H9 (cell line): Measurements from ENCODE around the gene EHD3. TPM values are rescaled to one million over a fixed set of nuclear protein-coding genes. Genes with fewer than 3 reads are reported as not detected.

ENCODE experiments used
- DNase-seq: peaks from one replicate; pipeline ENCODE4 v3.0.0-alpha.2; 2017
- H2AFZ ChIP-seq: one replicate; pipeline ENCODE4 v1.6.1; 2013; ENCODE audit warnings: mild to moderate bottlenecking, low read length, control low read depth, moderate library complexity
- H2AK5ac ChIP-seq: 2 replicates; pipeline ENCODE4 v1.6.1; 2013; ENCODE audit warnings: low read length, control low read depth, mixed read lengths; ENCODE audit not compliant: insufficient read length
- H2BK120ac ChIP-seq: one replicate; pipeline ENCODE4 v1.6.1; 2013; ENCODE audit warnings: low read depth, mild to moderate bottlenecking, low read length, control low read depth, inconsistent platforms; ENCODE audit not compliant: poor library complexity, severe bottlenecking
- H2BK12ac ChIP-seq: 2 replicates; pipeline ENCODE4 v1.6.1; 2013; ENCODE audit warnings: low read length, control low read depth, mixed read lengths, low read depth; ENCODE audit not compliant: insufficient read length
- H2BK15ac ChIP-seq: 2 replicates; pipeline ENCODE4 v1.6.1; 2013; ENCODE audit warnings: low read depth, low read length, control low read depth
- H2BK20ac ChIP-seq: one replicate; pipeline ENCODE4 v1.6.1; 2013; ENCODE audit warnings: low read depth, mild to moderate bottlenecking, low read length, control low read depth, inconsistent platforms; ENCODE audit not compliant: poor library complexity, severe bottlenecking
- H2BK5ac ChIP-seq: 2 replicates; pipeline ENCODE4 v1.6.1; 2013; ENCODE audit warnings: low read length, control low read depth, mixed read lengths; ENCODE audit not compliant: insufficient read length
- H3K14ac ChIP-seq: 2 replicates; pipeline ENCODE4 v1.6.1; 2013; ENCODE audit warnings: low read length, control low read depth; ENCODE audit not compliant: insufficient read depth
- H3K18ac ChIP-seq: 2 replicates; pipeline ENCODE4 v1.6.1; 2013; ENCODE audit warnings: low read depth, mild to moderate bottlenecking, mixed read lengths, low read length, control low read depth; ENCODE audit not compliant: insufficient read length
- H3K23ac ChIP-seq: 2 replicates; pipeline ENCODE4 v1.6.1; 2013; ENCODE audit warnings: low read length, control low read depth, mixed read lengths, low read depth; ENCODE audit not compliant: insufficient read length
- H3K23me2 ChIP-seq: 2 replicates; pipeline ENCODE4 v1.6.1; 2013; ENCODE audit warnings: low read depth, mild to moderate bottlenecking, mixed read lengths, low read length, control low read depth; ENCODE audit not compliant: insufficient read length, poor library complexity, severe bottlenecking
- H3K27ac ChIP-seq: 2 replicates; pipeline ENCODE4 v1.5.1; 2013; ENCODE audit warnings: low read length, control low read depth, mixed read lengths, low read depth; ENCODE audit not compliant: insufficient read length
- H3K27me3 ChIP-seq: 2 replicates; pipeline ENCODE4 v1.6.1; 2013; ENCODE audit warnings: low read length, control low read depth, inconsistent platforms; ENCODE audit not compliant: insufficient read depth
- H3K4ac ChIP-seq: 2 replicates; pipeline ENCODE4 v1.6.1; 2013; ENCODE audit warnings: low read depth, mild to moderate bottlenecking, control low read depth, inconsistent platforms, low read length, moderate library complexity
- H3K4me1 ChIP-seq: 2 replicates; pipeline ENCODE4 v1.6.1; 2013; ENCODE audit warnings: low read length, control low read depth, inconsistent platforms; ENCODE audit not compliant: insufficient read depth
- H3K4me2 ChIP-seq: 2 replicates; pipeline ENCODE4 v1.6.1; 2013; ENCODE audit warnings: low read length, control low read depth, mixed read lengths; ENCODE audit not compliant: insufficient read length, insufficient read depth
- H3K56ac ChIP-seq: 2 replicates; pipeline ENCODE4 v1.6.1; 2013; ENCODE audit warnings: low read depth, mild to moderate bottlenecking, mixed read lengths, low read length, control low read depth; ENCODE audit not compliant: insufficient read length
- H3K79me1 ChIP-seq: 2 replicates; pipeline ENCODE4 v1.6.1; 2013; ENCODE audit warnings: low read depth, mild to moderate bottlenecking, moderate library complexity, low read length, control low read depth, inconsistent platforms; ENCODE audit not compliant: insufficient read depth, poor library complexity, severe bottlenecking
- H3K79me2 ChIP-seq: 2 replicates; pipeline ENCODE4 v1.6.1; 2013; ENCODE audit warnings: low read length, control low read depth, inconsistent platforms; ENCODE audit not compliant: insufficient read depth
- H3K9ac ChIP-seq: 2 replicates; pipeline ENCODE4 v1.6.1; 2013; ENCODE audit warnings: low read length, control low read depth, mixed read lengths; ENCODE audit not compliant: insufficient read length; ENCODE audit errors: extremely low read depth
- H3K9me3 ChIP-seq: one replicate; pipeline ENCODE4 v1.6.1; 2013; ENCODE audit warnings: low read depth, low read length, inconsistent platforms; ENCODE audit not compliant: control insufficient read depth
- H3T11ph ChIP-seq: one replicate; pipeline ENCODE4 v1.6.1; 2013; ENCODE audit warnings: mild to moderate bottlenecking, low read length, control low read depth, inconsistent platforms
- H4K20me1 ChIP-seq: one replicate; pipeline ENCODE4 v1.6.1; 2013; ENCODE audit not compliant: control insufficient read depth, insufficient read length, insufficient read depth
- H4K5ac ChIP-seq: 2 replicates; pipeline ENCODE4 v1.6.1; 2013; ENCODE audit warnings: low read depth, mild to moderate bottlenecking, mixed read lengths, low read length, control low read depth; ENCODE audit not compliant: insufficient read length
- H4K8ac ChIP-seq: replicated peaks from 2 replicates; pipeline ENCODE4 v1.6.1; 2013; ENCODE audit warnings: low read length, control low read depth, mixed read lengths, low read depth; ENCODE audit not compliant: insufficient read length
- H4K91ac ChIP-seq: 2 replicates; pipeline ENCODE4 v1.6.1; 2013; ENCODE audit warnings: low read depth, mild to moderate bottlenecking, moderate library complexity, mixed read lengths, low read length, control low read depth; ENCODE audit not compliant: insufficient read length
- H3K27ac Mint-ChIP-seq, 3 experiments: 2 replicates in 2 of 3; 3 replicates in 1 of 3; pipeline ENCODE4 v1.8.0; 2020 to 2021; ENCODE audit warnings: mixed read lengths in 3 of 3, mild to moderate bottlenecking in 1 of 3, moderate library complexity in 1 of 3
- H3K27me3 Mint-ChIP-seq: 2 replicates; pipeline ENCODE4 v1.8.0; 2021; ENCODE audit warnings: low read depth, mild to moderate bottlenecking, moderate library complexity, mixed read lengths
- H3K36me3 Mint-ChIP-seq, 3 experiments: 2 replicates in 2 of 3; 3 replicates in 1 of 3; pipeline ENCODE4 v1.8.0; 2020 to 2021; ENCODE audit warnings: low read depth in 3 of 3, mixed read lengths in 3 of 3; ENCODE audit not compliant: insufficient read depth in 1 of 3
- H3K4me1 Mint-ChIP-seq, 2 experiments: 2 replicates each; pipeline ENCODE4 v1.8.0; 2020; ENCODE audit warnings: mixed read lengths in 2 of 2
- H3K4me3 Mint-ChIP-seq, 2 experiments: 2 replicates in 1 of 2; 3 replicates in 1 of 2; pipeline ENCODE4 v1.8.0; 2020 to 2021; ENCODE audit warnings: mild to moderate bottlenecking in 2 of 2, mixed read lengths in 2 of 2, moderate library complexity in 1 of 2
- H3K9me3 Mint-ChIP-seq, 2 experiments: 2 replicates in 1 of 2; 3 replicates in 1 of 2; pipeline ENCODE4 v1.8.0; 2020; ENCODE audit warnings: mild to moderate bottlenecking in 2 of 2, mixed read lengths in 2 of 2, moderate library complexity in 1 of 2
- CTCF ChIP-seq: fragments of 200-600 bp; sonication (generic); conservative IDR thresholded peaks from 3 replicates; pipeline ENCODE4 v1.8.0; 2021; ENCODE audit warnings: antibody characterized with exemption, mild to moderate bottlenecking
- WGBS: extraction: QIAGEN DNeasy Blood & Tissue Kit; methylation state at CpG from one replicate; pipeline ENCODE4 v1.1.7; 2013; ENCODE audit warnings: missing lambda C conversion rate, low lambda C conversion rate, mixed read lengths; ENCODE audit not compliant: insufficient read length; ENCODE audit errors: extremely low coverage; 5-methylcytosine and 5-hydroxymethylcytosine counted together
- total RNA-seq: library from RNA; stranded (reverse); gene quantifications from 2 replicates; pipeline ENCODE4 v1.2.1, GENCODE V29; 2021

Gene EHD3
- total RNA-seq, 1 experiment from 2014 or later, result 8.3 TPM

- Histone ChIP-seq H3K56ac (no peak overlapping the region), H3K4me1 (no peaks in the 10 kb centered on the region; the same call in 1 of the 2 replicates), H3K23me2 (no peaks in the 10 kb centered on the region), H3K27me3 (no peaks in the 10 kb centered on the region), H4K5ac (no peak overlapping the region), H2BK15ac (no peak overlapping the region), H3T11ph (no peak overlapping the region), H4K20me1 (no peaks in the 10 kb centered on the region), H3K9me3 (no peaks in the 10 kb centered on the region), H3K79me1 (no peaks in the 10 kb centered on the region), H2BK12ac (no peak overlapping the region), H2BK5ac (no peak overlapping the region), H3K27ac (no peak overlapping the region), H4K8ac (no peak overlapping the region), H2BK20ac (no peak overlapping the region), H4K91ac (no peak overlapping the region), H3K23ac (no peak overlapping the region), H3K4me2 (no peak overlapping the region), H3K9ac (no peak overlapping the region), H3K79me2 (no peaks in the 10 kb centered on the region), H2AK5ac (no peak overlapping the region), H3K18ac (no peak overlapping the region), H3K14ac (no peak overlapping the region), H3K4ac (no peak overlapping the region), H2AFZ (no peak overlapping the region), H2BK120ac (no peak overlapping the region)
- Mint-ChIP-seq H3K27me3 (no peaks in the 10 kb centered on the region), H3K27ac (no peak overlapping the region), H3K9me3 (peaks cover 0 to 2% of the 10 kb centered on the region in 2 experiments; a peak in 1 of 5 replicates), H3K4me1 (peaks cover 40 to 45% of the 10 kb centered on the region in 2 experiments), H3K4me3 (no peak overlapping the region), H3K36me3 (no peaks in the 10 kb centered on the region)
- DNase-seq, result no peak
- no peak for TF ChIP-seq CTCF
- WGBS, result no CpG with 5 or more reads among the region's 1 CpG
Measured at GRCh38 chr2:31297751-31298150, 63.8 kb downstream of the EHD3 start.
